Astrocyte of the hippocampus (primary cell): ENCODE results near the gene DBNL.

Source experiments
- DNase-seq: peaks from one replicate; pipeline ENCODE4 v3.0.0; 2011; ENCODE audit warnings: low read depth, low spot score

DBNL gene

DNA sequence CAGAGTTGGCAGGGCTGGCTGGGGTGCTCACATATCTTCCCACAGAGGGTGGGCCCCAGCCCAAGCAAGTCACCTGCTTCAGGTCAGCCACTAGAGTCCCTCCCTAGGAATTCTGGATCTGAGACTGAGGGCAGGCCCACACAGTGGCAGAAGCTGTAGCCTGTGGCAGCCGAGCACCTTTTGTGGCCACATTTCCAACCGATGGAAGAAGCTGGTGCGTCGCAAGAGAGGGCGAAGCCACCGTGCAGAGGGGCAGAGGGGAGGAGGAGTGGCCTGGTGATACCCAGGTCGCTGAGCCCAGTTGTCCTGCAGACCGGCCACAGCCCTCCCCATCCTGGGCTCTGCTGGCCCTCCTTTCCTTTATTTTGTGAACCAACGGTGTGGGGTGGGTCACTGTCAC is 32.6 kb downstream of the DBNL start:
- DNase-seq: no peak

- DNase-seq: no peak
These were observed 33.2 kb downstream of the DBNL start for GRCh38 chr7:44077681-44078091.

DNA sequence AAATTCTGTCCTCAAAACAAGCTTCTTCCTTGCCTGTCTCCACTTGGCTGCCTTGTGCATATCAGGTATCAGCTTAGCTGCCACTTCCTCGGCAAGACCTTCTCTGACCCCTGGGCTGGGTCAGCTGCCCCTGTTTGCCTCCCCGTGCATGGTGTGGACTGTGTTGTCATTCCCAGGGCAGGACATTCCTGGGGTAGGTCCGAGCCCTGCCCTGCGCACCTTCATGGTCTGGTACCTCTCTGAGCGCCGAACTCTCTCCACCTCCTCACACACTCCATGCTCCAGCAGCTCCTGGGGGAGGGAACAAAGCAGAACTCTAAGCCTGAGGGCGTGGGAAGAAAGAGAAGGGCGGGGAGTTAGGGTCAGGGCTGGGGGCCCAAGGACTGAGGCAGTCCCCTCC is 34.0 kb downstream of the DBNL start:
- DNase-seq: no peak

DNA sequence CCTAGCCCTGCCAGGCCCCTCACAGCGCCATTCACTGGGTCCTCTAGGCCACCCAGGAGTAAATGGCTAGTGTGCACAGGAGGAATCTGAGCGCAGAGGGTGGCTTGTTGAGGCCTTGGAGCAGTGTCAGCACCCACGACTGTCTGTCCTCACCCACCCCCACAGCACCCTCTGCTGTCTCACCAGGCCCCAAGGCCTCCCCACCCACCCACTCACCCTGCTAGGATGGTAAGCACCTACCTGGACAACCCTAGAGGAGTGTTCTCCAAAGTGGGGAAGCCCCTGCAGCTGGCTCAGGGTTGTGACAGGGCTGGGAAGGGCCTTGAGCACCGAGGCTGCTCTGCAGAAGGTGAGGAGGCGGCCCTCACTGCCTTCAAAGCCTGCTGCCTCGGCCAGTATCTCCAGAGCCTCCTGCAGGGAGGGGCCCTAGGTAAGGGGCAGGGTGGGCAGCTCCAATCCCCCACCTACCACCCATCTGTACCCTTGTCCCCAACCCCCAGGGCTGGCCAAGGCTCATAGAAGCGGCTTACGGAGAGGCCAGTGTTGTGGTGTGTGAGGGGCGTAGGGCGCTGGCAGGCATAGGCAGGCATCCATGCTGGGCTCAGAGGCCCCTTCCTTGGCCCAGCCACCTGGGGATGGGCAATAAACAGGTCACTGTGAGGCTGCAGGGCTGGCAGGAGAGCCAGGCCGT is 35.0 kb downstream of the DBNL start:
- DNase-seq: no peak

- no peak for DNase-seq
These were observed 35.6 kb downstream of the DBNL start for GRCh38 chr7:44080118-44080517.

- DNase-seq: no peak
These were observed 36.3 kb downstream of the DBNL start for GRCh38 chr7:44080686-44081265.

- DNase-seq: no peak
These were observed 36.8 kb downstream of the DBNL start for GRCh38 chr7:44081266-44081748.

DNA sequence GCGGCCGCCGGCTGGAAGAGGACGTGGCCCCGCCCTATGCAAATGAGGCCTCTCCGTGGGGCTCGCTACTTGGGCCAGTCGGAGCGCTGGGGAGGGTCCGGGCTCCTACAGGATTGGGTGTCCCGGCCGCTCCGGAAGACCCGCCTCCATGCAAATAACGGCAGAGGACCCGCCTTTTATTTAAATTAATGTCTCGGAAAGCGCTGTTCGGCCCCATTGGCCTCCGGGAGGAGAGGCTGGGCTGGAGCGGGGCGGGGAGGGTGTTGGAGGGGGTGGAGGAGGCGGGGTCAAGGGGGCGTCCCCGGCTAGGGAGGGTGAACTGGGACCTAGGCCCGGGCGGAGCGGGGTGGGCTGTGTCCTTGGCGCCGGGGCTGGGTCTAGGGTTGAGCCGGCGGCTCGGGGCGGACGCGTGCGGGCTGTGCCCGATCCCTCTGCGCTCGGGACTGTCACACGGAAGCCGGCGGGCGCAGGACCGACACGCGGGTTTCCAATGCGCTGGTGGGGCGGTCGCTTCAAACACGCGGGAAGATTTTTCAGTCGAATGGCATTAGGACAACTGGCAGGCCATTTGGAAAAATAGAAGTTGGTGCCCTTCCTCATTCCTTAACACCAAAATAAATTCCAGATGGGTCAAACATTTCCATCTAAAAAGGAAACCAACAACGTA is 38.2 kb downstream of the DBNL start:
- peak; percentile 99 for DNase-seq

- DNase-seq: no peak
These were observed 39.3 kb downstream of the DBNL start for GRCh38 chr7:44083796-44084195.

GRCh38 chr7:44084701-44085100 is 40.2 kb downstream of the DBNL start:
- DNase-seq: peak; percentile 46

DNA sequence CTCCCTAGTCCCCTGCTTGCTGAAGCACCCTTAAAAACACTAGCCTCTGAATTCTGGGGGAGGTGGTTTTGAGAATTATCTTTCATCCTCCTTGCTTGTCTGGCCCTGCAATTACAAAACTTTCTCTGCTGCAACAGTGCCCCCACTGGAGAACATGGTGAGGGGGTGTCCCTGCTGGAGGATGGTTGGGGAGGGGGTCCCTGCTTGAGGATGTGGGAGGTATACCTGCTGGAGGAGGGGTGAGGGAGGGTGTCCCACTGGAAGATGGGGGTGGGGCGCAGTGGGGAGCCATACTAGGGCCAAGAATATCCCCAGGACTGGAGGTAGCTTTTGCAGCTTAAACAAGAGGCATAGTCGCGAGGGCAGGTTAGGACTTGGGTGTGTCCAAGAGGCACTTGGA is 41.0 kb downstream of the DBNL start:
- DNase-seq: no peak

DNA sequence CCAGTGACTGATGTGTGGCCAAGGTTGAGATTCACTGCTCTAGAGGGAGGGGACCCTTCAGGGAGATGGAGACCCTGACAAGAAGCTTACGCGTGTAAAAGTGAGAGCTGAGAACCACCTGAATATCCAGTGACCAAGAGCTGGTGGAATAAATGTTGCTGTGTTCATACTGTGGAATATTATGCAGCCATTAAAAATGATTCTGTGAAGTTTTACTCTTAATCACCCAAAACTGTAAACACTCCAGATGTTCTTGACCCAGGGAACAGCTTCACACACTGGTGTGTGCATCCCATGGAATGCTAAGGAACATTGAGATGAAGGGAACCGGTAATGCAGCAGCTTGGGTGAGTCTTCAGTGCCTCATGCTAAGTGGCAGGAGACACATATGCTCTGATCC is 42.1 kb downstream of the DBNL start:
- no peak for DNase-seq

GRCh38 chr7:44087911-44088838 is 43.7 kb downstream of the DBNL start:
- peak; percentile 59 for DNase-seq

- no peak for DNase-seq
These were observed 48.7 kb downstream of the DBNL start for GRCh38 chr7:44093102-44093641.

GRCh38 chr7:44094365-44094764 is 49.9 kb downstream of the DBNL start:
- DNase-seq: no peak

DNA sequence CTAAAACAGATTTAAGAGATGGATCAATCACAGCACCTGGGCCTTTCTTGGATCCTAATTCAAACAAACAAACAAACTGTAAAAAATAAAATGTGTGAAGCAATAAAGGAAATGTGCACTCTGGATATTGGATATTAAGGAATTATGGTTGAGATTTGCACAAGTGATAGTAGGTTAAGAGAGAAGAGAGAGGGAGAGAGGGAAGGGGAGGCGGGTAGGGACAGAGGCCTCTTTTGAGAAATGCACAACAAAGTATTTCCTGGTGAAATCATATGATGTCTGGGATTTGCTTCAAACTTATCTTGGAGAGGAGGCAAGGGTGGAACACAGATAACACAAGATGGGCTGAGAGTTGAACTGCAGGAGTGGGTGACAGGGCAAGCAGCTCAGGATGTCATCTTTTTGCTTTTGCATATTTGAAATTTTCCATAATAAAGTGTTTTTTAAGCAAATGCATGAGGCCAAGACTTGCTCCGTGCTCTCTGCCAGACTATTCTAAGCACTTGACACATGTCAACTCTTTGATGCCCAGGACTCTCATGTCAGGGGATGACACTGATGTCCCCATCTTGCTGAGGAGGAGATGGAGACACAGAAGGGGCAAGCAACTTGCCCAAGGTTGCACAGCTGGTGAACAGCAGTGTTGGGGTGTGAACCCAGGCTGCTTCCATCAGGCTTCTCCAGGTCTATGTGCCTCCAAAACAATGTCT is 50.5 kb downstream of the DBNL start:
- DNase-seq: no peak

- DNase-seq: no peak
These were observed 51.3 kb downstream of the DBNL start for GRCh38 chr7:44095781-44096180.

DNA sequence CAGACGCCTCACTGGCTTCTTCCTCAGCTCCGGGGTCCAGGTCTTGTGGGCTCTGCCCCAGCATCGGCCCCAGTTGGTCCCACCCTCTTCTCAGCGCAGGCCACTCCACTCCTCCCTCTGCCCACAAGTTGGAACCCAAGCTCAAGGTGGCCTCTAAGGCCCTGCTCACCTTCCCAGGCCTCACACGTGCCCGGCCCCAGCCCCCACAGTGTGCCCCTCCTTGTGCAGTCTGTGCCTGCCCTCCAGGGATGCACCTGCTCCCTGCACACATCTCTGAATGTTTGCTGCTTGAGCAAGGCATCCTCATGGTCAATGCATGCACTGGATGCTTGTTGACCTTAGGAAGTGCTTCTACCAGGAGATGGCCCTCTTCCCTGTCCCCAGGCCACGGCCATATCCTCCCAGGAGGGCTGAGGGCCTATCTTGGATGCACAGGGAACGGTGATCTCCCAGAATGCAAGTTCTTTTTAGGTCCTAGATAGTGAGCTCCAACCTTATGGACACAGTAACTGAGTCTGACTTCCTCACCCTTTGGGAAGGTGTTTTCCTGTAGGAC is 51.9 kb downstream of the DBNL start:
- no peak for DNase-seq

DNA sequence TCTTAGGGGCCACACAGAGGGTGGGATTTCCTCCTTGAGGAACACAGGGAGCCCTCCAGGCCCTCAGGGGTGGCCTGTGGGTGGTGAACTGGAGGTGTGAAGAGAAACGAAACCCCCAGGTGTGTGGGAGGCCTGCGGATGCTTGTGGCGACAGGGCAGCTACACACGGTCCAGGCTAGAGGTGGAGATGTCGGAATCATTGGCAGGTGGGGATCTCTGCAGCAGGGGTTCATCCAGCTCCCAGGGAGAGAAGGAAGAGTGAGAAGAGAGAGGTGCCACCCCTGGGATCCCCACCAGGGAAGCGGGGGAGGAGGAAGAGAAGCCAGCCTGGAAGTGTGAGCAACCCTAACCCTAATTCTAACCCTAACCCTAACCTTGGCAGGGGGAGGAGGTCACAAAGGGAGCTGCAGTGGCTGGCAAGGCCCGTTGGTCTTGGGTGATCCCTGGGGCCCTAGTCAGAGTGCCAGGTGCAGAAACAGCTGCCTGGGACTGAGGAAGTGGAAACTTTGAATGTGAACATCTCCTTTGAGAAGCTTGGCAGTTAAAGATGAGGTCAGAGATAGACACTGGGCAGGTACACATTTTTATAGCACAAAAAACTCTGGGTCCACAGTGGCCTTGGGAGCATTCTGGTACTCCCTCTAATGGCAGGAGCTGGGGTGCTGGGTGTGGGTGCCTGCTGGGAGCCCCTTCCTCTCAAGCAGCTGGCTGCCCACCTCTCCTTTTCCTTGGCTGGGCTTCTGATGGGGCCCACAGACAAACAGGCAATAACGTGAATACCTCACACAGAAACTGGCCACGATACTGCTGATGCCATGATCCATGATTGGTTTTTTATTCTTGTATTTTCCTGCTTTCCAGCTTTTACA is 52.8 kb downstream of the DBNL start:
- no peak for DNase-seq
